GM12872 (cell line): Measurements from ENCODE around the gene MYCT1.

ENCODE experiments used
- CTCF ChIP-seq: IDR thresholded peaks from 3 replicates; pipeline ENCODE4 v1.5.1; 2011; ENCODE audit warnings: low read depth, mild to moderate bottlenecking, low read length, moderate library complexity; ENCODE audit not compliant: insufficient read depth

The MYCT1 gene

GRCh38 chr6:152726313-152726712, 28.6 kb downstream of the MYCT1 start:
- TF ChIP-seq CTCF: no peak

- no peak for TF ChIP-seq CTCF
These were observed 29.8 kb downstream of the MYCT1 start for GRCh38 chr6:152727507-152727906.

GRCh38 chr6:152734630-152735029, 36.9 kb downstream of the MYCT1 start:
- no peak for TF ChIP-seq CTCF

GRCh38 chr6:152736687-152737273, 39.1 kb downstream of the MYCT1 start:
- no peak for TF ChIP-seq CTCF

- no peak for TF ChIP-seq CTCF
These were observed 47.9 kb downstream of the MYCT1 start for GRCh38 chr6:152745509-152746171.

GRCh38 chr6:152746172-152746553, 48.5 kb downstream of the MYCT1 start:
- no peak for TF ChIP-seq CTCF

- no peak for TF ChIP-seq CTCF
These were observed 51.1 kb downstream of the MYCT1 start for GRCh38 chr6:152748843-152749242.
